Astrocyte of the spinal cord (primary cell): ENCODE measurements around the gene FAM20B.

Experiments used
- DNase-seq: peaks from one replicate; pipeline ENCODE4 v3.0.0; 2011; ENCODE audit warnings: low read depth, low spot score
- H3K4me3 ChIP-seq: 2 replicates; pipeline ENCODE4 v1.5.1; 2011; ENCODE audit warnings: low read depth, mild to moderate bottlenecking, low read length, moderate library complexity
- in situ Hi-C: cut with HindIII; loops from 2 replicates; pipeline ENCODE4 v1.10.0; 2017; ENCODE audit warnings: low sequenced_read_pairs
- TF ChIP-seq, protein P1 (sequence below): IDR thresholded peaks from 2 replicates; pipeline ENCODE4 v1.5.1; 2012; ENCODE audit warnings: low read depth, mild to moderate bottlenecking, low read length, inconsistent platforms

The FAM20B gene

DNA sequence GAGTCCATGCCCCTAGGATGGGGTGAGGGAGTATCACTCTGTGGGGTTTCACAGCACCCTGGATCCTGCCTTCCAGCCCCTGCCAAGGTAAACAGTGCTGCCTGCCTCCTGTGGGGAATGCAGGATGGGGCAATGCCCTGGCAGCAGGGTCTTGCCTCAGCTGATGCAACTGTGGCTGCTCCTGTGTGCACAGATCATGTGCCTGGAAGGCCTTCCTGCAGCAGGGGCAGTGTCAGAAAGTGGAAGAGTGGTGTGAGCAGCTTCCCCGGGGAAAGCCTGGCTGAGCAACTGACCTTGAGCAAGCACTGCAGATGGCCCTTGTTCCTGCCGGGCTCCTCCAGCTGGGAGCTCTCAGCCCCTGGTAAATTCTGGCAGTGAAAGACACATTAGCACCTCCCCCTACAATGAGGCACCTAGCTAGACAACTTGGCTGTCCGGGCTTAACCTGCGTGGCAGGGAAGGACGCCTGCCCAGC, 66.0 kb downstream of the FAM20B start:
- H3K4me3 ChIP-seq = no peak overlapping the region
- in situ Hi-C loops = no loop called here
- no peak for DNase-seq
- TF ChIP-seq, protein P1, sequence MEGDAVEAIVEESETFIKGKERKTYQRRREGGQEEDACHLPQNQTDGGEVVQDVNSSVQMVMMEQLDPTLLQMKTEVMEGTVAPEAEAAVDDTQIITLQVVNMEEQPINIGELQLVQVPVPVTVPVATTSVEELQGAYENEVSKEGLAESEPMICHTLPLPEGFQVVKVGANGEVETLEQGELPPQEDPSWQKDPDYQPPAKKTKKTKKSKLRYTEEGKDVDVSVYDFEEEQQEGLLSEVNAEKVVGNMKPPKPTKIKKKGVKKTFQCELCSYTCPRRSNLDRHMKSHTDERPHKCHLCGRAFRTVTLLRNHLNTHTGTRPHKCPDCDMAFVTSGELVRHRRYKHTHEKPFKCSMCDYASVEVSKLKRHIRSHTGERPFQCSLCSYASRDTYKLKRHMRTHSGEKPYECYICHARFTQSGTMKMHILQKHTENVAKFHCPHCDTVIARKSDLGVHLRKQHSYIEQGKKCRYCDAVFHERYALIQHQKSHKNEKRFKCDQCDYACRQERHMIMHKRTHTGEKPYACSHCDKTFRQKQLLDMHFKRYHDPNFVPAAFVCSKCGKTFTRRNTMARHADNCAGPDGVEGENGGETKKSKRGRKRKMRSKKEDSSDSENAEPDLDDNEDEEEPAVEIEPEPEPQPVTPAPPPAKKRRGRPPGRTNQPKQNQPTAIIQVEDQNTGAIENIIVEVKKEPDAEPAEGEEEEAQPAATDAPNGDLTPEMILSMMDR = no peak

DNA sequence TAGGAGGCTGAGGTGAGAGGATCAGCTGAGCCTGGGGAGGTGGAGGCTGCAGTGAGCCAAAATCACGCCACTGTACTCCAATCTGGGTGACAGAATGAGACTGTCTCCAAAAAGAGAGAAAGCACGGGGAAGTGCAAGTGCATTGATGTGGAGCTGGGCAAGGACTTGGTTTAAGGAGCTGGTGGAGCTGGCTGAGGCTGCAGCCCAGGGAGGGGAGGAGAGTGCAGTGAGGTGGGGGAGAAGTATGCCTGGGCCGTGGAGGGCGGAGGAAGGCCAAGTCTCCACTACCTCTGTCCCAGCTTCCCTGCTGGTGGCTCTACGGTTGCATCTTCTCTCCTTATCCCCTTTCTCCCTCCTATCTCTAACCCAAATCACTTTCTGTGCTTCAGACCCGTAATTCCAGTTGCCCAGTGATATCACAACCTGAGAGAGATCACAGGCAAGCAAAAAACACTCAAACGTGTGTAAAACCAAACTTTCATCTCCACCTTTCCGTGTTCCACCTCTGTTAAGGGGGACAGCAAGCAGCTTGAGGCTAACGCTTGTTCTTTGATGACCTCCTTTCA, 67.3 kb downstream of the FAM20B start:
- in situ Hi-C loops = no loop called here
- no peak for DNase-seq

DNA sequence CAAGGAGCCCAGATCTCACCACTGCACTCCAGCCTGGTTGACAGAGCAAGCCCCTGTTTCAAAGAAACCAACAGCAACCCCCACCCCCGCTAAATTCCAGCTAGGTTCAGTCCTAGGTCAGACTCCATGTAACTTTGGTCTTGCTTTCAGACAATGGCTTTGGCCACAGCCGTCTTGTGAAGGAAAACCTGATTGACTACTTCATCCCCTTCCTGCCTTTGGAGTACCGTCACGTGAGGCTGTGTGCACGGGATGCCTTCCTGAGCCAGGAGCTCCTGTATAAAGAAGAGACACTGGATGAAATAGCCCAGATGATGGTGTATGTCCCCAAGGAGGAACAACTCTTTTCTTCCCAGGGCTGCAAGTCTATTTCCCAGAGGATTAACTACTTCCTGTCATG, 69.1 kb downstream of the FAM20B start:
- TF ChIP-seq, protein P1 = no peak
- in situ Hi-C loops = no loop called here
- no peak for DNase-seq
- H3K4me3 ChIP-seq = no peak overlapping the region

More for the DNA sequence above, 67.3 kb downstream of the FAM20B start:
- TF ChIP-seq, protein P1 = no peak
- H3K4me3 ChIP-seq = no peak overlapping the region

DNA sequence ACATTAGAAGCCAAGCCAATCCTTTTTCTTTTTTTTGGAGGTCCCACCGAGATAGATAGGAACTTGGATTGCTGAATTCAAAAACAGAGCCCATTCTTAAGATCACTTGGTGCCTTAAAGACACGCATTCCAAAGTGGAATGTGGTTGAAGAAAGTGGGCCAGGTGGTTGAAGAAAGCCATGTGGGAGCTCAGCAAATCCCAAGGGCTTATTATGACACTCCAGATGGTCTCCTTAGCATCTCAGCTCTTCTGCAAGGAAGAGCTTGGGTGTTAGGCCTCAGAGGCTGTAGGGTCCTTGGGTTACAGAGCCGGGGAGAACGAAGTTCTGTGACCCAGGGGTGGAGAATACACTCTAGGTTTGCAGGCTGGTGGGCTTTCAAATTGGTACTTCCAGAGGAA, 69.7 kb downstream of the FAM20B start:
- in situ Hi-C loops = no loop called here
- H3K4me3 ChIP-seq = no peak overlapping the region
- TF ChIP-seq, protein P1 = no peak
- no peak for DNase-seq

DNA sequence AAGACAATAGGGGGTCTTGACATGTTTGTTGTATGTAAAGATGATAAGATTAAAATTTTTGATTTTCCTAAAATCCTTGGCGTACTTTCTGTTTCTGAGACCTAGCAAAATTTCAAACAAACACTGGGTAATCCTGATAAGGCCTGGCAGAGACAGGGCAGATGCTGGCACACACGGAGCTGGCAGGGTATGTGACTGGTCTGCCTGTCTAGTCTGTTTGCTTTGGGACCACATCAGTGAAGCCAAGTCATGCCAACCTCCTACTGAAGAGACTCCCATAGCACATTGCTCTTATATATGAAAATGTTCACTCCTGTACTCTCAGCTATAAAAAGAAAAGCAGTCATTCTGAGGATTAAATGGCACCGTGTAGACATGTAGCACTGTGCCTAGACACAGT, 70.2 kb downstream of the FAM20B start:
- no peak overlapping the region for H3K4me3 ChIP-seq
- in situ Hi-C loops = no loop called here
- DNase-seq = no peak
- TF ChIP-seq, protein P1 = no peak

DNA sequence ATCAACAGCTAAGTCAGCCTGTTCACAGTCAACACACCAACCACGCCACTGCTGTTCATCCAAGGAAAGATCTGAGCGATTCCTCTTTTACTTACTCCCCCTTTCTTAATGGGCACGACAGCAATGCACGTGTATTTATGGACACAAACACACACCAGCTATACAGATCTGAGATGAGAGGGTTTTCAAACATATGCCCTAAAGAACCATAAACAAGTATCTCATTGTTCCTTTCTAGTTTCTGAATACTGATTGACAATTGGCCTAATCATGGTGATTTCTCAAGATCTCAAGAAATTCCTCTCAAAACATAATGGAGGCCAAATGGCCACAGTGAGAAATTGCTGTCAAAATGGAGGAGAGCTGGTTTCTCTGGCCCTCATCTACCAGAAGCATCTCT, 74.2 kb downstream of the FAM20B start:
- no peak overlapping the region for H3K4me3 ChIP-seq
- TF ChIP-seq, protein P1 = no peak
- no peak for DNase-seq
- in situ Hi-C loops = no loop called here

DNA sequence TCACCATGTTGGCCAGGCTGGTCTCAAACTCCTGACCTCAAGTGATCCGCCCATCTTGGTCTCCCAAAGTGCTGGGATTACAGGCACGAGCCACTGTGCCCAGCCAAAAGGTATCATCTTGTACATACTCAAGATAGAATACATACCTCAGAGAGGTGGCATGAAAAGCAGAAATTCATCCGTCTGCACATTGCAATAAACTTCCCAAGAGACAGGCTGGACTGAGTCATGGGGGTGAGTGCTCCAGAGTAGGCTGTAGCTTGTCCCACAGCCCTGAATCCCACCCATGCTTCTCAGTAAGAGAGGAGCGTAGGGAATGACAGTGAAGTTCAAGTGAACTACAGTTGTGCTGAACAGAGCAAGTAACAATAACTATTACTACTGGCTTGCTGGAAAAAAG, 75.9 kb downstream of the FAM20B start:
- no peak overlapping the region for H3K4me3 ChIP-seq
- TF ChIP-seq, protein P1 = no peak
- DNase-seq = no peak
- in situ Hi-C loops = no loop called here
